Stomach smooth muscle (tissue), 2 donors: ENCODE data around the gene CHP2.
"Not testable (repeated sequence)": the region's sequence is repeated elsewhere in the genome, so short reads cannot be mapped to it uniquely, and the experiment has no call there.

ENCODE experiments used
- H3K27ac ChIP-seq: one replicate; pipeline ENCODE4 v1.7.0; 2013; ENCODE audit warnings: mild to moderate bottlenecking, low read length, inconsistent platforms
- H3K27me3 ChIP-seq, 2 donors: one replicate each; pipeline ENCODE4 v1.7.0; 2013; ENCODE audit warnings: low read length in 2 of 2; ENCODE audit not compliant: insufficient read depth in 2 of 2, control insufficient read depth in 1 of 2
- H3K36me3 ChIP-seq, 2 donors: one replicate each; pipeline ENCODE4 v1.7.0; 2013; ENCODE audit warnings: low read length in 2 of 2; ENCODE audit not compliant: control insufficient read depth in 2 of 2, insufficient read depth in 2 of 2
- H3K4me1 ChIP-seq: one replicate; pipeline ENCODE4 v1.7.0; 2013; ENCODE audit warnings: low read length; ENCODE audit not compliant: control insufficient read depth, insufficient read depth
- H3K4me3 ChIP-seq, 2 donors: one replicate each; pipeline ENCODE4 v1.7.0; 2013; ENCODE audit warnings: low read length in 2 of 2
- H3K9ac ChIP-seq, 2 donors: one replicate each; pipeline ENCODE4 v1.7.0; 2013; ENCODE audit warnings: low read length in 2 of 2, mild to moderate bottlenecking in 1 of 2
- H3K9me3 ChIP-seq, 2 donors: one replicate each; pipeline ENCODE4 v1.7.0; 2013; ENCODE audit warnings: low read length in 2 of 2; ENCODE audit not compliant: control insufficient read depth in 2 of 2
- donor health status: healthy.
- donor health status: Pancreatic carcinoma.

CHP2 gene

GRCh38 chr16:23745263-23745662, 9.6 kb upstream of the CHP2 start:
- Histone ChIP-seq H3K27me3 (peaks cover 7% of the 10 kb centered on the region in 2 donors), H3K4me3 (no peak overlapping the region), H3K36me3 (no peaks in the 10 kb centered on the region), H3K9me3 (peaks cover 0 to 3% of the 10 kb centered on the region in 2 donors), H3K4me1 (no peaks in the 10 kb centered on the region), H3K27ac (no peak overlapping the region), H3K9ac (no peak overlapping the region)

GRCh38 chr16:23748630-23749029, 6.2 kb upstream of the CHP2 start:
- no peak overlapping the region for H3K4me3 ChIP-seq
- H3K4me1 ChIP-seq: no peaks in the 10 kb centered on the region
- peaks cover 7 to 11% of the 10 kb centered on the region in 2 donors for H3K27me3 ChIP-seq
- H3K27ac ChIP-seq: no peak overlapping the region
- H3K9ac ChIP-seq: no peak overlapping the region
- peaks cover 0 to 3% of the 10 kb centered on the region in 2 donors for H3K9me3 ChIP-seq
- H3K36me3 ChIP-seq: no peaks in the 10 kb centered on the region

GRCh38 chr16:23751053-23751452, 3.8 kb upstream of the CHP2 start:
- not testable (repeated sequence) for H3K4me3 ChIP-seq, H3K27ac ChIP-seq, H3K9ac ChIP-seq, H3K36me3 ChIP-seq, H3K4me1 ChIP-seq, H3K9me3 ChIP-seq
- H3K27me3 ChIP-seq: peaks cover 22 to 23% of the 10 kb centered on the region in 2 donors

- H3K9ac ChIP-seq: no peak overlapping the region
Measured at GRCh38 chr16:23753908-23754593, 775 bp upstream of the CHP2 start.

GRCh38 chr16:23755484-23755809, 621 bp downstream of the CHP2 start:
- Histone ChIP-seq H3K27me3 (peaks cover 34 to 37% of the 10 kb centered on the region in 2 donors), H3K4me3 (no peak overlapping the region), H3K4me1 (peaks cover 7% of the 10 kb centered on the region), H3K9me3 (peaks cover 0 to 3% of the 10 kb centered on the region in 2 donors), H3K9ac (no peak overlapping the region), H3K27ac (no peak overlapping the region), H3K36me3 (no peaks in the 10 kb centered on the region)

More at GRCh38 chr16:23753908-23754593, 775 bp upstream of the CHP2 start:
- Histone ChIP-seq H3K4me1 (peaks cover 7% of the 10 kb centered on the region), H3K27ac (no peak overlapping the region), H3K4me3 (peak overlapping the region in 1 of 2 donors; percentile 66), H3K36me3 (no peaks in the 10 kb centered on the region), H3K27me3 (peaks cover 34 to 36% of the 10 kb centered on the region in 2 donors), H3K9me3 (peaks cover 0 to 3% of the 10 kb centered on the region in 2 donors)

GRCh38 chr16:23757116-23757515, 2.3 kb downstream of the CHP2 start:
- Histone ChIP-seq H3K9me3 (peaks cover 0 to 3% of the 10 kb centered on the region in 2 donors), H3K4me1 (peaks cover 7% of the 10 kb centered on the region), H3K4me3 (no peak overlapping the region), H3K36me3 (no peaks in the 10 kb centered on the region), H3K27ac (no peak overlapping the region), H3K27me3 (peaks cover 34 to 37% of the 10 kb centered on the region in 2 donors), H3K9ac (no peak overlapping the region)

- no peak overlapping the region for H3K27ac ChIP-seq
- H3K9ac ChIP-seq: no peak overlapping the region
- peaks cover 7% of the 10 kb centered on the region for H3K4me1 ChIP-seq
- H3K9me3 ChIP-seq: peaks cover 0 to 3% of the 10 kb centered on the region in 2 donors
- H3K27me3 ChIP-seq: peaks cover 34% of the 10 kb centered on the region in 2 donors
- no peak overlapping the region for H3K4me3 ChIP-seq
- no peaks in the 10 kb centered on the region for H3K36me3 ChIP-seq
Measured at GRCh38 chr16:23757937-23758619, 3.3 kb downstream of the CHP2 start.

- Histone ChIP-seq H3K36me3 (no peaks in the 10 kb centered on the region), H3K4me3 (no peak overlapping the region), H3K9ac (no peak overlapping the region), H3K27me3 (peaks cover 0 to 3% of the 10 kb centered on the region in 2 donors), H3K4me1 (no peaks in the 10 kb centered on the region), H3K27ac (no peak overlapping the region), H3K9me3 (no peaks in the 10 kb centered on the region)
Measured at GRCh38 chr16:23765933-23766332, 11.1 kb downstream of the CHP2 start.

- H3K36me3 ChIP-seq: no peaks in the 10 kb centered on the region
- H3K9ac ChIP-seq: no peak overlapping the region
- peaks cover 3% of the 10 kb centered on the region in 2 donors for H3K27me3 ChIP-seq
- no peak overlapping the region for H3K27ac ChIP-seq
- no peaks in the 10 kb centered on the region for H3K4me1 ChIP-seq
- H3K4me3 ChIP-seq: no peak overlapping the region
- H3K9me3 ChIP-seq: no peaks in the 10 kb centered on the region
Measured at GRCh38 chr16:23768581-23768980, 13.8 kb downstream of the CHP2 start.

GRCh38 chr16:23771027-23771426, 16.2 kb downstream of the CHP2 start:
- Histone ChIP-seq H3K36me3 (no peaks in the 10 kb centered on the region), H3K4me3 (no peak overlapping the region), H3K27me3 (peaks cover 0 to 6% of the 10 kb centered on the region in 2 donors), H3K27ac (no peak overlapping the region), H3K9me3 (no peaks in the 10 kb centered on the region), H3K9ac (no peak overlapping the region), H3K4me1 (no peaks in the 10 kb centered on the region)

- H3K9ac ChIP-seq: no peak overlapping the region
- H3K4me3 ChIP-seq: no peak overlapping the region
- H3K4me1 ChIP-seq: no peaks in the 10 kb centered on the region
- no peaks in the 10 kb centered on the region for H3K36me3 ChIP-seq
- H3K27me3 ChIP-seq: peaks cover 0 to 6% of the 10 kb centered on the region in 2 donors
- H3K27ac ChIP-seq: no peak overlapping the region
- H3K9me3 ChIP-seq: no peaks in the 10 kb centered on the region
Measured at GRCh38 chr16:23771642-23772041, 16.8 kb downstream of the CHP2 start.
